ENCODE data around the gene UNC5C.

DNA sequence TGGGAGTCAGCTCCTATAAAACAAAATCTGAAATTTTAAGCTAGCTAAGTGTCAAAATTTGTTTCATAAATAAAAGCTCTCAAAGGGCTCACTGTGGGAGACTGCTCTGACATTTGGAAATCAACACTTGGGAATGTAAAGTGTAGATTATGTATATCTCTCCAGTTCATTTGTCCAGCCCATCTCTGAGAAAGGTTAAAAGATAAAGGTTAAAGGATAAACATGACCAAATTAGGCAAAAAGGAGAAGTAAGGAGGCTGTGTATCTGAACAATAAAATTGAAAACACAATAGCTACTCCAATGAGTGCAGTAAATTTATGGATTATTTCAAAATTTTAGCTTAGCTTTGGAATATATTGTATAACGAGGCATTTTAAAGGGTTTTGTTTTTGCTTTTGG, 304.9 kb downstream of the UNC5C start:
- TF ChIP-seq REST (IDR thresholded peaks at IDR 0.05) (no peak), RAD21 (IDR thresholded peaks at IDR 0.05) (no peak), RXRA (IDR thresholded peaks at IDR 0.05) (no peak), HNF4A (conservative IDR thresholded peaks at IDR 0.05) (no peak), SP1 (IDR thresholded peaks at IDR 0.05) (no peak), JUND (IDR thresholded peaks at IDR 0.05) (no peak), GABPA (IDR thresholded peaks at IDR 0.05 in 1 of 2, conservative IDR thresholded peaks at IDR 0.05 in 1 of 2) (no peak), EGR1 (IDR thresholded peaks at IDR 0.05; ENCODE audit: low read depth in 2 of 2) (no peak), ZBTB33 (IDR thresholded peaks at IDR 0.05) (no peak), ATF3 (IDR thresholded peaks at IDR 0.05) (no peak), TAF1 (conservative IDR thresholded peaks at IDR 0.05) (no peak), MAX (IDR thresholded peaks at IDR 0.05) (no peak)
- TF ChIP-seq, protein P1, sequence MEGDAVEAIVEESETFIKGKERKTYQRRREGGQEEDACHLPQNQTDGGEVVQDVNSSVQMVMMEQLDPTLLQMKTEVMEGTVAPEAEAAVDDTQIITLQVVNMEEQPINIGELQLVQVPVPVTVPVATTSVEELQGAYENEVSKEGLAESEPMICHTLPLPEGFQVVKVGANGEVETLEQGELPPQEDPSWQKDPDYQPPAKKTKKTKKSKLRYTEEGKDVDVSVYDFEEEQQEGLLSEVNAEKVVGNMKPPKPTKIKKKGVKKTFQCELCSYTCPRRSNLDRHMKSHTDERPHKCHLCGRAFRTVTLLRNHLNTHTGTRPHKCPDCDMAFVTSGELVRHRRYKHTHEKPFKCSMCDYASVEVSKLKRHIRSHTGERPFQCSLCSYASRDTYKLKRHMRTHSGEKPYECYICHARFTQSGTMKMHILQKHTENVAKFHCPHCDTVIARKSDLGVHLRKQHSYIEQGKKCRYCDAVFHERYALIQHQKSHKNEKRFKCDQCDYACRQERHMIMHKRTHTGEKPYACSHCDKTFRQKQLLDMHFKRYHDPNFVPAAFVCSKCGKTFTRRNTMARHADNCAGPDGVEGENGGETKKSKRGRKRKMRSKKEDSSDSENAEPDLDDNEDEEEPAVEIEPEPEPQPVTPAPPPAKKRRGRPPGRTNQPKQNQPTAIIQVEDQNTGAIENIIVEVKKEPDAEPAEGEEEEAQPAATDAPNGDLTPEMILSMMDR (IDR thresholded peaks at IDR 0.05; ENCODE audit: low read depth, low read length, missing input control) = no peak
